RWPE2 (cell line): ENCODE results near the gene CHMP5.

Experiments used
- ATAC-seq: fragments of 200-7000 bp; cut with Tn5 transposase; 3 replicates; pipeline ENCODE4 v1.9.1; 2021; ENCODE audit warnings: low read depth
- DNase-seq: peaks from one replicate; pipeline ENCODE4 v3.0.0-alpha.2; 2020; ENCODE audit warnings: low spot score
- H3K27ac ChIP-seq: fragments of 450-650 bp; 2 replicates; pipeline ENCODE4 v1.5.1; 2017; ENCODE audit warnings: mild to moderate bottlenecking; ENCODE audit not compliant: poor library complexity, severe bottlenecking
- H3K27me3 ChIP-seq: fragments of 250-450 bp; sonication (Bioruptor Pico); 2 replicates; pipeline ENCODE4 v1.5.1; 2021; ENCODE audit warnings: mild to moderate bottlenecking, moderate library complexity; ENCODE audit not compliant: insufficient read depth, poor library complexity, severe bottlenecking
- H3K36me3 ChIP-seq: fragments of 250-450 bp; sonication (Bioruptor Pico); 2 replicates; pipeline ENCODE4 v1.5.1; 2020; ENCODE audit warnings: low read depth, mild to moderate bottlenecking, moderate library complexity
- H3K4me1 ChIP-seq: fragments of 250-450 bp; sonication (Bioruptor Pico); 2 replicates; pipeline ENCODE4 v1.5.1; 2021; ENCODE audit warnings: mild to moderate bottlenecking, moderate library complexity; ENCODE audit not compliant: insufficient read depth, poor library complexity, severe bottlenecking
- H3K4me3 ChIP-seq: fragments of 250-450 bp; sonication (Bioruptor Pico); 2 replicates; pipeline ENCODE4 v1.5.1; 2021; ENCODE audit warnings: mild to moderate bottlenecking, moderate library complexity; ENCODE audit not compliant: severe bottlenecking
- H3K9me3 ChIP-seq: fragments of 250-450 bp; sonication (Bioruptor Pico); 2 replicates; pipeline ENCODE4 v1.5.1; 2021; ENCODE audit warnings: mild to moderate bottlenecking, moderate library complexity; ENCODE audit not compliant: severe bottlenecking
- CTCF ChIP-seq: fragments of 450-650 bp; IDR thresholded peaks from one replicate; pipeline ENCODE4 v1.5.1; 2017; ENCODE audit warnings: mild to moderate bottlenecking, moderate library complexity; ENCODE audit not compliant: poor library complexity, severe bottlenecking

The CHMP5 gene

GRCh38 chr9:33320568-33321261 lies 55.9 kb downstream of the CHMP5 start:
- Histone ChIP-seq H3K9me3 (no peaks in the 10 kb centered on the region), H3K36me3 (peaks cover 77% of the 10 kb centered on the region), H3K4me1 (peaks cover 28% of the 10 kb centered on the region), H3K27me3 (no peaks in the 10 kb centered on the region), H3K27ac (peak overlapping the region; percentile 99), H3K4me3 (no peak overlapping the region)
- TF ChIP-seq CTCF: no peak
- DNase-seq (no peak), ATAC-seq (peak; percentile 88)

GRCh38 chr9:33329117-33329563 lies 64.3 kb downstream of the CHMP5 start:
- peaks cover 78% of the 10 kb centered on the region for H3K36me3 ChIP-seq
- no peak overlapping the region for H3K4me3 ChIP-seq
- no peaks in the 10 kb centered on the region for H3K9me3 ChIP-seq
- ATAC-seq: peak; percentile 95
- no peaks in the 10 kb centered on the region for H3K27me3 ChIP-seq
- no peak for TF ChIP-seq CTCF
- peak; percentile 91 for DNase-seq
- H3K27ac ChIP-seq: peak overlapping the region; percentile 94
- H3K4me1 ChIP-seq: peaks cover 19% of the 10 kb centered on the region

- TF ChIP-seq CTCF: no peak
- Histone ChIP-seq H3K4me3 (no peak overlapping the region), H3K27me3 (no peaks in the 10 kb centered on the region), H3K9me3 (no peaks in the 10 kb centered on the region), H3K36me3 (peaks cover 77% of the 10 kb centered on the region), H3K27ac (peak overlapping the region; percentile 94), H3K4me1 (peaks cover 19% of the 10 kb centered on the region)
- peak; percentile 59 for ATAC-seq
- DNase-seq: no peak
Measured at GRCh38 chr9:33329979-33330378, 65.1 kb downstream of the CHMP5 start.

- Histone ChIP-seq H3K4me1 (peaks cover 19% of the 10 kb centered on the region), H3K27me3 (no peaks in the 10 kb centered on the region), H3K27ac (no peak overlapping the region), H3K9me3 (no peaks in the 10 kb centered on the region), H3K4me3 (no peak overlapping the region), H3K36me3 (peaks cover 77% of the 10 kb centered on the region)
- no peak for TF ChIP-seq CTCF
- ATAC-seq (no peak), DNase-seq (no peak)
Measured at GRCh38 chr9:33331377-33331891, 66.6 kb downstream of the CHMP5 start.
